Mesenchymal stem cell (in vitro differentiated cells and primary cell): ENCODE results near the gene HINT1.

Experiments
- DNase-seq: peaks from one replicate; pipeline ENCODE4 v3.0.0-alpha.2; 2013
- H2AFZ ChIP-seq: one replicate; pipeline ENCODE4 v1.6.1; 2013; ENCODE audit warnings: low read depth, mild to moderate bottlenecking, control low read depth, inconsistent platforms, low read length, moderate library complexity
- H2AK5ac ChIP-seq: 2 replicates; pipeline ENCODE4 v1.6.1; 2013; ENCODE audit warnings: low read length, moderate library complexity, mild to moderate bottlenecking, inconsistent platforms; ENCODE audit not compliant: severe bottlenecking
- H2BK120ac ChIP-seq: one replicate; pipeline ENCODE4 v1.6.1; 2013; ENCODE audit warnings: low read depth, mild to moderate bottlenecking, inconsistent platforms, low read length, moderate library complexity
- H2BK12ac ChIP-seq, 2 experiments: one replicate each; pipeline ENCODE4 v1.6.1; 2013; ENCODE audit warnings: inconsistent platforms in 2 of 2, low read length in 2 of 2, mild to moderate bottlenecking in 2 of 2, moderate library complexity in 2 of 2, control low read depth in 1 of 2
- H2BK15ac ChIP-seq: one replicate; pipeline ENCODE4 v1.6.1; 2013; ENCODE audit warnings: mild to moderate bottlenecking, low read depth, inconsistent platforms; ENCODE audit not compliant: poor library complexity, severe bottlenecking
- H2BK5ac ChIP-seq: 2 replicates; pipeline ENCODE4 v1.6.1; 2013; ENCODE audit warnings: low read depth, mild to moderate bottlenecking, low read length, control low read depth, inconsistent platforms; ENCODE audit not compliant: poor library complexity, severe bottlenecking
- H3K14ac ChIP-seq, 2 experiments: one replicate each; pipeline ENCODE4 v1.6.1; 2013; ENCODE audit warnings: inconsistent platforms in 2 of 2, low read length in 2 of 2, control low read depth in 1 of 2, mild to moderate bottlenecking in 1 of 2, moderate library complexity in 1 of 2
- H3K18ac ChIP-seq, 2 experiments: one replicate each; pipeline ENCODE4 v1.6.1; 2013; ENCODE audit warnings: inconsistent platforms in 2 of 2, low read length in 2 of 2, control low read depth in 1 of 2, low read depth in 1 of 2, mild to moderate bottlenecking in 1 of 2
- H3K23ac ChIP-seq, 2 experiments: one replicate each; pipeline ENCODE4 v1.6.1; 2013; ENCODE audit warnings: inconsistent platforms in 2 of 2, low read length in 2 of 2, mild to moderate bottlenecking in 2 of 2, moderate library complexity in 2 of 2, control low read depth in 1 of 2
- H3K27ac ChIP-seq: 2 replicates; pipeline ENCODE4 v1.5.1; 2013; ENCODE audit warnings: mild to moderate bottlenecking, moderate library complexity, low read length, control low read depth, inconsistent platforms; ENCODE audit not compliant: poor library complexity, severe bottlenecking
- H3K27me3 ChIP-seq, 2 experiments: 2 replicates each; pipeline versions ENCODE4 v1.6.1 to v1.7.0; 2013; ENCODE audit warnings: low read length in 2 of 2, mild to moderate bottlenecking in 2 of 2, moderate library complexity in 2 of 2, control low read depth in 1 of 2, inconsistent platforms in 1 of 2; ENCODE audit not compliant: control insufficient read depth in 1 of 2, insufficient read depth in 1 of 2
- H3K36me3 ChIP-seq, 2 experiments: 2 replicates each; pipeline versions ENCODE4 v1.6.1 to v1.7.0; 2013; ENCODE audit warnings: low read length in 2 of 2, control low read depth in 1 of 2, inconsistent platforms in 1 of 2, low read depth in 1 of 2, mild to moderate bottlenecking in 1 of 2; ENCODE audit not compliant: insufficient read depth in 2 of 2, control insufficient read depth in 1 of 2
- H3K4ac ChIP-seq, 2 experiments: one replicate each; pipeline ENCODE4 v1.6.1; 2013; ENCODE audit warnings: inconsistent platforms in 2 of 2, low read length in 2 of 2, mild to moderate bottlenecking in 2 of 2, moderate library complexity in 2 of 2, control low read depth in 1 of 2, low read depth in 1 of 2
- H3K4me1 ChIP-seq: 2 replicates; pipeline ENCODE4 v1.6.1; 2013; ENCODE audit warnings: low read depth, low read length, control low read depth; ENCODE audit not compliant: control insufficient read depth, insufficient read depth
- H3K4me2 ChIP-seq: 2 replicates; pipeline ENCODE4 v1.6.1; 2013; ENCODE audit warnings: low read length, mild to moderate bottlenecking, inconsistent platforms; ENCODE audit not compliant: poor library complexity, severe bottlenecking
- H3K4me3 ChIP-seq, 2 experiments: 2 replicates each; pipeline versions ENCODE4 v1.5.1 to v1.7.0; 2013; ENCODE audit warnings: low read length in 2 of 2, mild to moderate bottlenecking in 2 of 2, control low read depth in 1 of 2, low read depth in 1 of 2; ENCODE audit not compliant: insufficient read depth in 1 of 2
- H3K79me1 ChIP-seq: replicated peaks from 2 replicates; pipeline ENCODE4 v1.6.1; 2013; ENCODE audit warnings: mild to moderate bottlenecking, control low read depth, low read length, inconsistent platforms; ENCODE audit not compliant: poor library complexity, severe bottlenecking
- H3K9ac ChIP-seq: 2 replicates; pipeline ENCODE4 v1.7.0; 2013; ENCODE audit warnings: mild to moderate bottlenecking, low read length, moderate library complexity
- H3K9me3 ChIP-seq: 2 replicates; pipeline ENCODE4 v1.7.0; 2013; ENCODE audit warnings: mild to moderate bottlenecking, low read length; ENCODE audit not compliant: control insufficient read depth
- H4K8ac ChIP-seq: one replicate; pipeline ENCODE4 v1.6.1; 2013; ENCODE audit warnings: inconsistent platforms, mild to moderate bottlenecking, low read length, moderate library complexity
- H4K91ac ChIP-seq: one replicate; pipeline ENCODE4 v1.6.1; 2013; ENCODE audit warnings: mild to moderate bottlenecking, low read length, inconsistent platforms
- WGBS: methylation state at CpG from one replicate; pipeline ENCODE4 v1.1.7; 2013; ENCODE audit warnings: mixed read lengths; 5-methylcytosine and 5-hydroxymethylcytosine counted together

The HINT1 gene

GRCh38 chr5:131167615-131168014, 2.6 kb upstream of the HINT1 start:
- Histone ChIP-seq H2AK5ac (no peak overlapping the region), H2BK120ac (no peak overlapping the region), H2BK5ac (no peak overlapping the region), H3K36me3 (peaks cover 0 to under 1% of the 10 kb centered on the region in 2 experiments), H3K4me2 (no peak overlapping the region), H3K27ac (no peak overlapping the region), H3K9me3 (no peaks in the 10 kb centered on the region), H3K14ac (no peak overlapping the region), H3K9ac (no peak overlapping the region), H4K91ac (no peak overlapping the region), H3K27me3 (no peaks in the 10 kb centered on the region), H3K4ac (no peak overlapping the region), H3K79me1 (peaks cover 10% of the 10 kb centered on the region), H3K23ac (no peak overlapping the region), H3K18ac (no peak overlapping the region), H3K4me1 (peaks cover 3% of the 10 kb centered on the region), H2BK12ac (no peak overlapping the region), H2AFZ (no peak overlapping the region), H2BK15ac (no peak overlapping the region), H3K4me3 (no peak overlapping the region), H4K8ac (no peak overlapping the region)
- DNase-seq, result no peak
- 84% methylated on average over 5 of the region's 5 CpGs for WGBS

GRCh38 chr5:131164191-131165118, 601 bp downstream of the HINT1 start:
- Histone ChIP-seq H3K14ac (peak overlapping the region in 1 of 2 experiments; percentile 90), H3K4ac (peak overlapping the region; percentile 82 to 93), H3K9me3 (no peaks in the 10 kb centered on the region), H3K9ac (peak overlapping the region; percentile 100), H3K4me3 (peak overlapping the region; percentile 86 to 91), H2AK5ac (no peak overlapping the region), H2BK15ac (peak overlapping the region; percentile 84), H2AFZ (peak overlapping the region; percentile 7), H3K27ac (peak overlapping the region; percentile 89), H3K4me2 (peak overlapping the region; percentile 35), H3K79me1 (peaks cover 4% of the 10 kb centered on the region), H3K36me3 (peaks cover 14 to 33% of the 10 kb centered on the region in 2 experiments), H3K4me1 (no peaks in the 10 kb centered on the region), H3K27me3 (no peaks in the 10 kb centered on the region), H4K8ac (peak overlapping the region; percentile 77), H3K23ac (peak overlapping the region in 1 of 2 experiments; percentile 34), H4K91ac (peak overlapping the region; percentile 61), H2BK5ac (no peak overlapping the region), H3K18ac (peak overlapping the region; percentile 96 to 97), H2BK12ac (peak overlapping the region in 1 of 2 experiments; percentile 50), H2BK120ac (no peak overlapping the region)
- 0% methylated on average over 70 of the region's 73 CpGs for WGBS
- peak; percentile 82 for DNase-seq

GRCh38 chr5:131163276-131164119, 1.6 kb downstream of the HINT1 start:
- 20% methylated on average over 5 of the region's 9 CpGs for WGBS
- peaks cover 4% of the 10 kb centered on the region for H3K79me1 ChIP-seq
- no peak overlapping the region for H2BK15ac ChIP-seq

GRCh38 chr5:131160134-131160533, 4.9 kb downstream of the HINT1 start:
- Histone ChIP-seq H3K27me3 (no peaks in the 10 kb centered on the region), H3K27ac (no peak overlapping the region), H3K23ac (no peak overlapping the region), H4K91ac (no peak overlapping the region), H3K79me1 (peaks cover 7% of the 10 kb centered on the region), H3K9me3 (no peaks in the 10 kb centered on the region), H2BK12ac (no peak overlapping the region), H3K4me1 (no peaks in the 10 kb centered on the region), H4K8ac (no peak overlapping the region), H3K36me3 (peaks cover 17 to 50% of the 10 kb centered on the region in 2 experiments), H3K4me2 (no peak overlapping the region), H3K4ac (no peak overlapping the region), H3K9ac (no peak overlapping the region), H2BK120ac (no peak overlapping the region), H2BK15ac (no peak overlapping the region), H2AFZ (no peak overlapping the region), H2BK5ac (no peak overlapping the region), H3K4me3 (no peak overlapping the region), H2AK5ac (no peak overlapping the region), H3K18ac (no peak overlapping the region), H3K14ac (no peak overlapping the region)
- WGBS, result 100% methylated on average over 2 of the region's 2 CpGs
- DNase-seq, result no peak

More at GRCh38 chr5:131163276-131164119, 1.6 kb downstream of the HINT1 start:
- H3K14ac ChIP-seq, result no peak overlapping the region
- no peak overlapping the region for H4K8ac ChIP-seq
- no peaks in the 10 kb centered on the region for H3K9me3 ChIP-seq
- DNase-seq, result peak; percentile 47
- no peak overlapping the region for H3K23ac ChIP-seq
- H3K27me3 ChIP-seq, result no peaks in the 10 kb centered on the region
- peak overlapping the region; percentile 65 for H3K4me2 ChIP-seq
- H2BK5ac ChIP-seq, result no peak overlapping the region
- no peak overlapping the region for H4K91ac ChIP-seq
- peak overlapping the region; percentile 10 for H3K27ac ChIP-seq
- H3K36me3 ChIP-seq, result peaks cover 14 to 42% of the 10 kb centered on the region in 2 experiments
- peak overlapping the region in 1 of 2 experiments; percentile 91 for H3K4me3 ChIP-seq
- no peak overlapping the region for H2BK12ac ChIP-seq
- H2BK120ac ChIP-seq, result no peak overlapping the region
- H2AFZ ChIP-seq, result no peak overlapping the region
- peak overlapping the region in 1 of 2 experiments; percentile 34 for H3K18ac ChIP-seq
- no peak overlapping the region for H2AK5ac ChIP-seq
- no peaks in the 10 kb centered on the region for H3K4me1 ChIP-seq
- H3K4ac ChIP-seq, result no peak overlapping the region
- H3K9ac ChIP-seq, result peak overlapping the region; percentile 100
